GM10248 (cell line): Measurements from ENCODE around the gene ACP3.

ENCODE experiments used
- CTCF ChIA-PET: fragments of 300-600 bp; sonication (Branson Sonifier 250); formaldehyde crosslinking; extraction: SDS; loops from one replicate; lab custom pipeline; 2021; ENCODE audit warnings: antibody characterized with exemption; lab: Yijun Ruan, JAX
- POLR2A ChIA-PET: fragments of 350-650 bp; sonication (Branson Sonifier 250); formaldehyde crosslinking; extraction: SDS; loops from one replicate; lab custom pipeline; 2020; ENCODE audit warnings: antibody characterized with exemption; lab: Yijun Ruan, JAX
- DNase-seq: peaks from one replicate; pipeline ENCODE4 v3.0.0; 2012; ENCODE audit errors: extremely low spot score
- TF ChIP-seq, protein P1 (sequence below): IDR thresholded peaks from 2 replicates; pipeline ENCODE4 v1.5.1; 2012; ENCODE audit warnings: mild to moderate bottlenecking, low read depth; ENCODE audit errors: extremely low read depth, missing control alignments, control extremely low read depth

The ACP3 gene

GRCh38 chr3:132311841-132312240 is 5.4 kb upstream of the ACP3 start:
- TF ChIP-seq, protein P1, sequence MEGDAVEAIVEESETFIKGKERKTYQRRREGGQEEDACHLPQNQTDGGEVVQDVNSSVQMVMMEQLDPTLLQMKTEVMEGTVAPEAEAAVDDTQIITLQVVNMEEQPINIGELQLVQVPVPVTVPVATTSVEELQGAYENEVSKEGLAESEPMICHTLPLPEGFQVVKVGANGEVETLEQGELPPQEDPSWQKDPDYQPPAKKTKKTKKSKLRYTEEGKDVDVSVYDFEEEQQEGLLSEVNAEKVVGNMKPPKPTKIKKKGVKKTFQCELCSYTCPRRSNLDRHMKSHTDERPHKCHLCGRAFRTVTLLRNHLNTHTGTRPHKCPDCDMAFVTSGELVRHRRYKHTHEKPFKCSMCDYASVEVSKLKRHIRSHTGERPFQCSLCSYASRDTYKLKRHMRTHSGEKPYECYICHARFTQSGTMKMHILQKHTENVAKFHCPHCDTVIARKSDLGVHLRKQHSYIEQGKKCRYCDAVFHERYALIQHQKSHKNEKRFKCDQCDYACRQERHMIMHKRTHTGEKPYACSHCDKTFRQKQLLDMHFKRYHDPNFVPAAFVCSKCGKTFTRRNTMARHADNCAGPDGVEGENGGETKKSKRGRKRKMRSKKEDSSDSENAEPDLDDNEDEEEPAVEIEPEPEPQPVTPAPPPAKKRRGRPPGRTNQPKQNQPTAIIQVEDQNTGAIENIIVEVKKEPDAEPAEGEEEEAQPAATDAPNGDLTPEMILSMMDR: no peak
- ChIA-PET CTCF (no interaction called here), POLR2A (no interaction called here)
- no peak for DNase-seq

DNA sequence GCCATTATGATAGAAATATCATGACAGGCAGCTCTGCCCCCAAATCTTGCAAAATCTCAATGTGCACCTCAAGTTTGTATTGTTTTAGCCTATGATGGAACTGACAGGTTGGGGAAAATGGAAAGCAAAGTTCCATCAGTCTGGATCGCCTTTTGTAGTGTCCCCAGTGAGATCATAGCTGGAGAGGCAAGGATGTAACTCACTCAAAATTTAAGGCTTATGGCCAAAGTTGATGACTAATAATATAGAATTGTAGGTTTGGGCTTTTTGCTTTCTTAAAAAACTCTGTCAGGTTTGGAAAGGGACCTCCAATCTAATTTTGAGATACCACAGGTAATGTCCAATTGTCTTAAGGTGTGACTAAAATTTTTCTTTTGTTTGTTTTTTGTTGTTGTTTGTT is 1.4 kb upstream of the ACP3 start:
- TF ChIP-seq, protein P1: no peak
- POLR2A ChIA-PET: no interaction called here
- CTCF ChIA-PET: no interaction called here
- no peak for DNase-seq

GRCh38 chr3:132318451-132318850 is 1.2 kb downstream of the ACP3 start:
- TF ChIP-seq, protein P1: no peak
- POLR2A ChIA-PET: no interaction called here
- CTCF ChIA-PET: interaction anchor here (1.2 kb wide), 2 partner anchors 8 to 24 kb away, joined by 3 to 4 read pairs; no protein-coding TSS in a partner anchor
- DNase-seq: no peak

GRCh38 chr3:132321304-132321703 is 4.1 kb downstream of the ACP3 start:
- TF ChIP-seq, protein P1: no peak
- ChIA-PET CTCF (interaction anchor here (1.4 to 2.6 kb wide), 2 partner anchors 21 to 418 kb away, joined by 3 to 11 read pairs; no protein-coding TSS in a partner anchor), POLR2A (no interaction called here)
- DNase-seq: no peak

- DNase-seq: no peak
- ChIA-PET POLR2A (no interaction called here), CTCF (interaction anchor here (0.9 to 1.5 kb wide), 3 partner anchors 18 to 72 kb away, joined by 3 to 7 read pairs (median 5); no protein-coding TSS in a partner anchor)
- TF ChIP-seq, protein P1: no peak
These were observed 7.9 kb downstream of the ACP3 start for GRCh38 chr3:132325103-132325606.

GRCh38 chr3:132325634-132326033 is 8.4 kb downstream of the ACP3 start:
- TF ChIP-seq, protein P1: no peak
- ChIA-PET POLR2A (no interaction called here), CTCF (interaction anchor here (1.5 kb wide), 2 partner anchors 17 to 72 kb away, joined by 5 to 7 read pairs; no protein-coding TSS in a partner anchor)
- no peak for DNase-seq

- TF ChIP-seq, protein P1: no peak
- CTCF ChIA-PET: interaction anchor here (0.9 to 1.5 kb wide), 4 partner anchors 8 to 71 kb away, joined by 3 to 7 read pairs (median 4); partner anchors contain the start of gene ACP3
- DNase-seq: no peak
- POLR2A ChIA-PET: no interaction called here
These were observed 9.0 kb downstream of the ACP3 start for GRCh38 chr3:132326251-132326650.
